Progenitor cell of endocrine pancreas (in vitro differentiated cells): ENCODE measurements around the gene SLC7A14. TPM values are rescaled to one million over a fixed set of nuclear protein-coding genes. Genes with fewer than 3 reads are reported as not detected.

ENCODE experiments used
- DNase-seq: peaks from one replicate; pipeline ENCODE4 v3.0.0; 2021; ENCODE audit warnings: low spot score; ENCODE audit not compliant: unreplicated experiment
- H3K27ac Mint-ChIP-seq: 2 replicates; pipeline ENCODE4 v1.8.0; 2021; ENCODE audit warnings: mild to moderate bottlenecking, moderate library complexity, mixed read lengths
- H3K27me3 Mint-ChIP-seq: 2 replicates; pipeline ENCODE4 v1.8.0; 2021; ENCODE audit warnings: mixed read lengths
- H3K36me3 Mint-ChIP-seq: 2 replicates; pipeline ENCODE4 v1.8.0; 2022; ENCODE audit warnings: mixed read lengths; ENCODE audit not compliant: insufficient read depth
- H3K4me1 Mint-ChIP-seq: 2 replicates; pipeline ENCODE4 v1.8.0; 2021; ENCODE audit warnings: low read depth, mixed read lengths
- H3K4me3 Mint-ChIP-seq: 2 replicates; pipeline ENCODE4 v1.8.0; 2021; ENCODE audit warnings: low read depth, mild to moderate bottlenecking, moderate library complexity, mixed read lengths
- H3K9me3 Mint-ChIP-seq: 2 replicates; pipeline ENCODE4 v1.8.0; 2021; ENCODE audit warnings: low read depth, mixed read lengths
- total RNA-seq: library from RNA; stranded (reverse); gene quantifications from 2 replicates; pipeline ENCODE4 v1.2.1, GENCODE V29; 2021
- TF ChIP-seq, protein P1 (sequence below): fragments of 200-600 bp; sonication (generic); IDR thresholded peaks from one replicate; pipeline ENCODE4 v1.5.0; 2021; ENCODE audit warnings: antibody characterized with exemption, mild to moderate bottlenecking; ENCODE audit not compliant: unreplicated experiment

The SLC7A14 gene
- total RNA-seq, 1 donor from 2014 or later, result 1.2 TPM

DNA sequence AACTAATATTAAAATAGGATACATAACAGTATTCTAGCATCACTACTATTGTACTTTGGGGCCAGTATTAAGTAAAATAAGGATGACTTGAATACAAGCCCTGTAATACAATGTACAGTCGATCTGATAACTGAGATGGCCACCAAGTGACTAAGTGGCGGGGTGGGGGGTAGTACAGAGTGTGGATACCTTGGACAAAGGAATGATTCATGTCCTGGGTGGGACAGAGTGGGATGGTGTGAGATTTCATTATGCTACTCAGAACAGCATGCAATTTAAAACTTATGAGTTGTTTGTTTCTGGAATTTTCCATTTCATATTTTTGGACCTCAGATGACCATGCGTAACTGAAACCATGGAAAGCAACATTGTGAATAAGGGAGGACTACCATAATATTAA lies 46.0 kb downstream of the SLC7A14 start:
- Mint-ChIP-seq H3K4me1 (no peaks in the 10 kb centered on the region), H3K9me3 (no peaks in the 10 kb centered on the region), H3K27me3 (peaks cover 13% of the 10 kb centered on the region), H3K36me3 (no peaks in the 10 kb centered on the region), H3K4me3 (no peak overlapping the region), H3K27ac (no peak overlapping the region)
- TF ChIP-seq, protein P1, sequence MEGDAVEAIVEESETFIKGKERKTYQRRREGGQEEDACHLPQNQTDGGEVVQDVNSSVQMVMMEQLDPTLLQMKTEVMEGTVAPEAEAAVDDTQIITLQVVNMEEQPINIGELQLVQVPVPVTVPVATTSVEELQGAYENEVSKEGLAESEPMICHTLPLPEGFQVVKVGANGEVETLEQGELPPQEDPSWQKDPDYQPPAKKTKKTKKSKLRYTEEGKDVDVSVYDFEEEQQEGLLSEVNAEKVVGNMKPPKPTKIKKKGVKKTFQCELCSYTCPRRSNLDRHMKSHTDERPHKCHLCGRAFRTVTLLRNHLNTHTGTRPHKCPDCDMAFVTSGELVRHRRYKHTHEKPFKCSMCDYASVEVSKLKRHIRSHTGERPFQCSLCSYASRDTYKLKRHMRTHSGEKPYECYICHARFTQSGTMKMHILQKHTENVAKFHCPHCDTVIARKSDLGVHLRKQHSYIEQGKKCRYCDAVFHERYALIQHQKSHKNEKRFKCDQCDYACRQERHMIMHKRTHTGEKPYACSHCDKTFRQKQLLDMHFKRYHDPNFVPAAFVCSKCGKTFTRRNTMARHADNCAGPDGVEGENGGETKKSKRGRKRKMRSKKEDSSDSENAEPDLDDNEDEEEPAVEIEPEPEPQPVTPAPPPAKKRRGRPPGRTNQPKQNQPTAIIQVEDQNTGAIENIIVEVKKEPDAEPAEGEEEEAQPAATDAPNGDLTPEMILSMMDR, result no peak
- no peak for DNase-seq

DNA sequence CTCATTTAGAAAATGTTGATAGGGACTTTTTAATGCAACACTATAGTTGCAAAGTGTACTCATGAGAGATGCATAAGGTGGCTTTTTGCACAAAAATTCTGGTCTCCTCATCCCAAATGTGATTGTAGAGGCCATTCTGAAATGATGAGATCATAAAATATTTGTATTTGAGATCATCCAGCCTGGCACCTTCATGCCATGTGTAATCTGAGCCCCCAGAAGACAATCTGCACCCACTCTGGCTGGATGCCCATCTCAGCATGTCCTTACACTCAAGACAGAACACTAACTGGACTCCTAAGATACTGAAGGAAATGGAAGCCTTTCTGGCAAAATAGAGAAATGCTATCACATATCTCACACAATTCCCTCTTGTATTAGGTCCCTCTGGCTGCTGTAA lies 49.2 kb downstream of the SLC7A14 start:
- Mint-ChIP-seq H3K4me1 (no peaks in the 10 kb centered on the region), H3K36me3 (no peaks in the 10 kb centered on the region), H3K9me3 (no peaks in the 10 kb centered on the region), H3K27me3 (peaks cover 15% of the 10 kb centered on the region), H3K27ac (no peak overlapping the region), H3K4me3 (no peak overlapping the region)
- no peak for DNase-seq
- TF ChIP-seq, protein P1, result no peak

DNA sequence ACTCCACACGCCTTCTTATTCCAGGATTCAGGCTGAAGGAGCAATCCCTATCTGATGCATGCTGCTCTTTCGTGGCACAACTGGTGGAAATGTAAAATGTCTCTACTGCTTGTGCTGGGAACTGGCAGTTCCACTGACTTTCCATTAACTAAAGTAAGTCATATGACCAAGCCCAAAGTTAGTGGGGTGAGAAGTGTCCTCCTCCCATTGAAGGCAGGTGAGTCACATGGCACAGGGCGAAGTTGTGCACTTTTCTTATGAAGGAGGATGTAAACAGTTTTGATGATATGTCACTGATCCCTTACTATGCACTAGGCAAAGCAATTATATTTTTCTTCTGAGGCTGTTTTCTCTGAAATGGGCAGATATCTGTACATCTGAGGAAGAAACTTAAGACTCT lies 51.6 kb downstream of the SLC7A14 start:
- Mint-ChIP-seq H3K27ac (no peak overlapping the region), H3K36me3 (no peaks in the 10 kb centered on the region), H3K4me3 (no peak overlapping the region), H3K9me3 (no peaks in the 10 kb centered on the region), H3K27me3 (peaks cover 19% of the 10 kb centered on the region), H3K4me1 (no peaks in the 10 kb centered on the region)
- TF ChIP-seq, protein P1, result no peak
- DNase-seq, result no peak

DNA sequence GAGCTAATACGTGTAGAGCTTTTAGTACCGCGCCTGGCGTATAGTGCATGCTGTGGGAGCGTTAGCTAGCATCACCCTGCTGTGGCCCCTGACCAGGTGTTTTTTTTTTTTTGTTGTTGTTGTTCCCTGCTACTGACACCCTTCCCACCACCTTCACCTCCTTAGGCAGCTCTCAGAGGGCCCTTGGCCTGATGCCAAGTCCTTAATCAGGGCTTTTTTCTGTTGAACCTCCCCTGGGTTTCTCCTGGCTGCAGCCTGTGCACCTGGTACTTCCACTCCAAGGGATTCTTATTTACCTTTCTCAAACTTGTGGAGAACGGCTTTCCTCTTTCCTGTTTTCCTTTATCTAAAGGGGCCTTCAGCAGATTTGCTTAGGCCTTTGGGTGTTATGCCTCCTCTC lies 53.3 kb downstream of the SLC7A14 start:
- peaks cover 13% of the 10 kb centered on the region for H3K27me3 Mint-ChIP-seq
- no peaks in the 10 kb centered on the region for H3K4me1 Mint-ChIP-seq
- no peaks in the 10 kb centered on the region for H3K9me3 Mint-ChIP-seq

DNA sequence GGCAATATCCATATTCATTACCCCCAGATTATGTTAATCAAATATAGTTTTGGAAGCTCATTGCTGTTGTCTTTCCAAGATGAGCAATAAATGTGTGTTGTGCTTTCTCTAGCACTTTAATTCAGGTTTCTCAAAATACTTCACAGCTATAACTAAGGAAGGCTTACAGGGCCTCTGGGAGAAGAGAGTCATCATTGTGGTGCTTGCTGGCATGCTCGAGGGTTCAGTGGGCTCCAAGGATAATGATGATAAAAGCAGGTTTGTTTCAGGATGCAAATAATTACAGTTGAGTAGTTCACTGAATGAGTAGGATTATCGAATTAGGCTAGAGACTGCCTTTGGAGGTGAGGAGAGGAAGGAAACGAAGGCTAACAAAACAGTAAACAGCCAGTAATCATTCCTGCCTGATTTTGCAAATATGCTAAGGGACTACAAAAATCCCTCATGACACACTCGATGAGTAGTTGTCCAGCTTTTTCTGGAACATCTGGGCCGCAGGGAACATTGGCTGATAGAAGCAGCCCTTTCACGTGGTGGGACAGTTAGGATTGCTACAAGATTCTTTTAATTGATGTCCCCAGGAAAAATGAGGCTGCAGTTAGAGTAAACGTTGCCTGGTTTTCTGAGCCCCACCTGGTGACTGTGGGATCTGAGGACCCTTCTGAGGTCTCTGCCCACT lies 54.1 kb downstream of the SLC7A14 start:
- no peak overlapping the region for H3K27ac Mint-ChIP-seq
- no peaks in the 10 kb centered on the region for H3K36me3 Mint-ChIP-seq
- H3K4me1 Mint-ChIP-seq, result no peaks in the 10 kb centered on the region
- no peak overlapping the region for H3K4me3 Mint-ChIP-seq
- TF ChIP-seq, protein P1, result no peak
- peaks cover 7% of the 10 kb centered on the region for H3K27me3 Mint-ChIP-seq
- no peaks in the 10 kb centered on the region for H3K9me3 Mint-ChIP-seq
- DNase-seq, result no peak

More for the DNA sequence above, 53.3 kb downstream of the SLC7A14 start:
- no peaks in the 10 kb centered on the region for H3K36me3 Mint-ChIP-seq
- no peak overlapping the region for H3K27ac Mint-ChIP-seq
- TF ChIP-seq, protein P1, result no peak
- no peak overlapping the region for H3K4me3 Mint-ChIP-seq
- no peak for DNase-seq
